Stimulated activated CD8-positive, alpha-beta memory T cell treated with anti-CD3 and anti-CD28 coated beads, Interleukin-4, amount 100 ng/mL, for 24 hours (primary cell): ENCODE measurements around the gene CCDC68.
"Not testable (repeated sequence)": the region's sequence is repeated elsewhere in the genome, so short reads cannot be mapped to it uniquely, and the experiment has no call there.

ENCODE experiments used
- DNase-seq: peaks from one replicate; pipeline ENCODE4 v3.0.0-alpha.2; 2020; ENCODE audit warnings: low read depth

The CCDC68 gene, protein sequence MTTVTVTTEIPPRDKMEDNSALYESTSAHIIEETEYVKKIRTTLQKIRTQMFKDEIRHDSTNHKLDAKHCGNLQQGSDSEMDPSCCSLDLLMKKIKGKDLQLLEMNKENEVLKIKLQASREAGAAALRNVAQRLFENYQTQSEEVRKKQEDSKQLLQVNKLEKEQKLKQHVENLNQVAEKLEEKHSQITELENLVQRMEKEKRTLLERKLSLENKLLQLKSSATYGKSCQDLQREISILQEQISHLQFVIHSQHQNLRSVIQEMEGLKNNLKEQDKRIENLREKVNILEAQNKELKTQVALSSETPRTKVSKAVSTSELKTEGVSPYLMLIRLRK

DNA sequence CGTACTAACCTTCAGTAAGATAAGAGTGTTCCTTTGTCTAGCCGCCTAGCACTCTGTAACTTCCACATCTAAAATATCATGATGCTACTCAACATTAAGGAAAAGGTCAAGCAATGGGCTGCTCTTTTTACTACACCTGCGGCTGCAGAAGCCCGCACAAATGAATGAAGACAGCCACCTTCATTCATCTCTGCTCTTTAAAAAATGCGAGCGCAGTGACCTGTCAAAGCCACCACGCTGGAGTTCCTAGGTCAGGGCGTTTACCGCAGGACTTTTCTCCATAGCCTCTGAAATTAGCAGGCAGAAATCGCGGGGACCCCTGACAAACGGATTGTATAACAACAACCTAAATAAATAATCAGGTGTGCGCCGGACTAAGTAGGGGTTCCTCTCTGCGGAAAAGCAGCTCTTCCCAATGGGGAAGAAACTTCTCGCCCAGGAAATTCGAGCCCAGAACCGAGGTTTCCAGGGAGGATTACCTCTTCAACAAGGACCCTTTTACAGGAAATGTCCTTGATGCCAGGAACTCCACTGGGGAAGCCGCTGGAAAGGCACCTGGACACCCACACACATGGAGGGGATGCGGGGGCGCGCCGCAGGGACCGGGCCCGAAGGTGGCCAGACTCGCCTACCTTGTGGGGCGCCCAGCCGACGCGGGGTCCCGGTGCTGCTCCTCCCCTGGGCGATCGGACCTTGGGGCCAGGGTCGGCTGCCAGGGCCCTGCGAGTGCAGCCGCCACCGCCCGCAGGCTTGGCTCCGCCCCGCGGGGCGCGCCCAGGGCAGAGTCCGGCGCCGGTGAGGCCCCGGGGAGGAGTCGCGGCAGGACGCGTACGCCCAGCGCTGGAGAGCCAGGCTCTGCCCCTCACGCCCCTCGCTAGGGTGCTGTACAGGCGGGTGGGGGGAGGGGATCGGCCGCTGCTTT lies at the start of gene CCDC68:
Gene CCDC68 (minus strand): TSS at position 758 of the 922 bp plus-strand sequence. CDS start 16,670 bp downstream, outside the sequence.
- DNase-seq: no peak

DNA sequence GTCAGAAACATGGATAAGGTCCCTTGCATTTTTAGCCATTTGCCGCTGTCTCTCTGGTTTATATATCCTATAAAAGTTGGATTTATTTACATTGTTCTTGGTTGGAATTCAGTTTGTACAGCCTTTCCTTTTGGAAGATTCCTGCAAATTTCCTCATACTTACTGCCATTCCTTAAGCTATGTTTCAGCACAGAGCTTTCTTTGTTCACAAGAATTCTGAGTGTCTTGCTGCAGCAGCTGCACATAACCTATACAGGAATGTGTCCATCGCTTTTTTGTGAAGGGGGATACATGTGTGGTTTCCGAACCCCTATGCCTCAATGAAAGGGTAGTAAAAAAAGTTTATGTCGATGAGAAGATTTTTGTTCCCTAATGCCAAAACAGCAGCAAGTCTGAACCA lies 48.3 kb upstream of the CCDC68 start:
- no peak for DNase-seq

GRCh38 chr18:55003695-55004094 lies 44.4 kb upstream of the CCDC68 start:
- no peak for DNase-seq

DNA sequence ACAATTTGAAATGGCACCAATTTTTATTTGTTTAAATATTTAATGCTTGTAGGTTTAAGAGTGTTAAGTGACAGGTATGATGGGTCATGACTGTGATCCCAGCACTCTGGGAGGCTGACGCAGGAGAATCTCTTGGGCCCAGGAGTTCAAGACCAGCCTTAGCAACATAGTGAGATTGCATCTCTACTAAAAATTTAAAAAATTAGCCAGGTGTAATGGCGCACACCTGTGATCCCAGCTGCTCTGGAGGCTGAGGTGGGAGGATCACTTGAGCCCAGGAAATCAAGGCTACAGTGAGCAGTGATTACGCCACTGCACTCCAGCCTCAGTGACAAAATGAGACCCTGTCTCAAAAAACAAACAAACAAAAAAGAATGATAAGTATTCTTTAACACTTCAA lies 43.0 kb upstream of the CCDC68 start:
- DNase-seq: no peak

- DNase-seq: no peak
These were observed 42.2 kb upstream of the CCDC68 start for GRCh38 chr18:55001394-55002024.

DNA sequence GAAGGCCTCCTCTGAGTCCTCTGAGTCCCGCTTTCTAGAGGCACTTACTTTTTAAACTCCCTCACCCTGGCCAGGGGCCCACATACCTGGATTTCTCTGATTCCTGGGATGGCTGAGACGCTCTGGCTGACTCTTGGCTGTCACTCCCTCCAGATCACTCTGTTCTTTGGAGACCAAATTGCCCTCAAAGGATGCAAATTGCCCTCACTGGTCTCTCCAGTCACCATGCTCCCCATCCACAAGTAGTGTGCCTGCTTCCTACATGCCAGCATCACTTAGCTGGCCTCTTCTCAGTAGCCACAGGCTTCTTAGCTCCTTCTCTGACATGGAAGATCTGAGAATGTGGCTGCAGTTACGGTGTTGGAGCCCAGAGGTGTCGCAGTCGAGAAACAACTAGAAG lies 41.3 kb upstream of the CCDC68 start:
- DNase-seq: no peak

DNA sequence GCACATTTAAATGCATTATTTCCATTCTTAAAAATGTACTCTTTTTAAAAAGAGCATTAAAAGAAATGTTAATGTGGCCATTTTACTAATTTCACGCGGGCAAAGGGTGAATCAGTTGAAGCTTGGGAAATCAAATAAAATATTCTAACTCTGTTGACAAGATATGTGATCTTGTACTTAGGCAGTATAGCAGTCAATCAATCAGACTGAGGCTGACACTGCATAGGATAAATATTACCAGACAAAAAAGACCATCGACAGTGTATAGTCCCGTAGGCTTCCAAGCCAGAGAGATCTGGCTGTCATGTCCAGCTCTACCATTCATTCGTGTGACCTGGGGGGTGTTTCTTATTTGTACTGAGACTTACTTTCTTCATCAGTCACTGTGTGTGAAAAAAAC lies 39.8 kb upstream of the CCDC68 start:
- no peak for DNase-seq

DNA sequence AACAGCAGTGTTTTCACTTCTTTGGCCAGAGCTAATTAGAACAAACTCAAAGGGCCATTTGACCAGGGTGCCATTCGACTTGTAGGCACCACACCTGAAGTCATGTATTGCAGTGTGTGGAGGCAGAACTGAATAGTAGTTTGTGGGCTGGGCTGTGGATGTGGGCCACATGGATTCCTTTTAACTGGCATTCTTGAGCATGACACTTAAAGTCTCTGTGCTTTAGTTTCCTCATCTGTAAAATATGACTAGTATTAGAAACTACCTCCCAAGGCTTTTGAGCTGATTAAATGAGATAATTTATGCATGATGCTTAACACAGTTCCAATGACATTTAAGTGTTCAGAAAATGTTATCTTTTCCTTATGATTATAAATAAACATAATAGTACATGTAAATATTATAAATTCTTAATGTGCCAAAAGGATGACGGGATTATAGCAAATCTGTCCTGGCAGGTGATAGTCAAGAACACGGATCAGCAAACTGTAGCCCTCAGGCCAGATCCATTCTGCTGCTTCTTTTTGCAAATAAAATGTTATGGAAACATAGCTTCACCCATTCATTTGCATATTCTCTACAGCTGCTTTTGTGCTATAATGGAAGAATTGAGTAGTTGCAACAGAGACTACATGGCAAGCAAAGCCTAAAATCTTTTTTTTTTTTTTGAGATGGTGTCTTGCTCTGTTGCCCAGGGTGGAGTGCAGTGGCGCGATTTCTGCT lies 36.3 kb upstream of the CCDC68 start:
- DNase-seq: no peak

DNA sequence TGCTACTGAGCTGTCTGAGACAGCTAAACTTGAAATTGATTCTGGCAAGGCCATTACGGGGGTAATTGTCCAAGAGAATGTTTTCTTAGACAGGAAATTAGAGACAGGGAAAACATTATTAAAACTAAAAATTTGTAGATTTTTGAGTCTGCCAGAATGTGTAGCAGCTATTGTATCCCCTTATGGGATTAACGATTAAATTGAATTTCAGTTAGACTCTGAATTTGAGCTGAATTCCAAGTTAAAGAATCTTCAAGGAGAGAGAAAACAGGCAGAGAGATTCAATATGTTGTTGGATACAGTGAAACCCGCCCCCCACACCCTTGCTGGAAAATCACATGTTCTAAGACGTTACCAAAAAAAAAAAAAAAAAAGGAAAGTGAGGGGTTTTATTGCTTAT lies 32.7 kb upstream of the CCDC68 start:
- DNase-seq: no peak

- no peak for DNase-seq
These were observed 25.6 kb upstream of the CCDC68 start for GRCh38 chr18:54984908-54985307.

- DNase-seq: no peak
These were observed 24.5 kb upstream of the CCDC68 start for GRCh38 chr18:54983791-54984190.

- DNase-seq: no peak
These were observed 23.9 kb upstream of the CCDC68 start for GRCh38 chr18:54983041-54983686.

DNA sequence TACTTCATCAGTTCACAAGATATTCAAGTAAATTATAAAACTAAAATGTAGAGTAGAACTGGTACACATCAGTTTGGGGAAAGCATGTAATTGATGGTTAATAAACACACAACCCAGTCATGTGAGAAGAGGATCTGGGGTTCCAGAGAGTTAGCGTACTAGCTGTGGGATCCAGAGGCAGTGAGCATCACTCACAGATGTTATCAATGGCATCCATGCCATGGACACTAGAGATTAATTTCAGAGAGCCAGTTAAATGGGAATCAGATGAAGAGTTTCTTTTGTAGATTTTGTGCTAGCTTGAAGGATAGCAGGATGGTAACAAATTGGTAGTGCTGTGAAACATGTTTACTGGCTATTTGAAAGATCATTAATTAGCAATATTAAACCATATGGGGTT lies 21.8 kb upstream of the CCDC68 start:
- DNase-seq: no peak

GRCh38 chr18:54975598-54975997 lies 16.3 kb upstream of the CCDC68 start:
- DNase-seq: no peak

- no peak for DNase-seq
These were observed 13.8 kb upstream of the CCDC68 start for GRCh38 chr18:54973046-54973445.

GRCh38 chr18:54968807-54969206 lies 9.5 kb upstream of the CCDC68 start:
- DNase-seq: no peak

GRCh38 chr18:54968237-54968636 lies 9.0 kb upstream of the CCDC68 start:
- DNase-seq: not testable (repeated sequence)

GRCh38 chr18:54967786-54968185 lies 8.5 kb upstream of the CCDC68 start:
- DNase-seq: no peak

- DNase-seq: no peak
These were observed 5.5 kb upstream of the CCDC68 start for GRCh38 chr18:54964741-54965140.

- no peak for DNase-seq
These were observed 3.8 kb upstream of the CCDC68 start for GRCh38 chr18:54962919-54963645.

GRCh38 chr18:54961868-54962267 lies 2.6 kb upstream of the CCDC68 start:
- no peak for DNase-seq
